Keratinocyte (primary cell): Measurements from ENCODE around the gene AMN. TPM values are rescaled to one million over a fixed set of nuclear protein-coding genes. Genes with fewer than 3 reads are reported as not detected.

ENCODE experiments used
- DNase-seq: peaks from one replicate; pipeline ENCODE4 v3.0.0-alpha.2; 2011; ENCODE audit warnings: low read depth, missing footprints, low spot score
- FAIRE-seq: peaks from 2 replicates; lab custom pipeline; 2011; peaks lifted over from hg19 to GRCh38; lab: Jason Lieb, UNC
- H2AFZ ChIP-seq: 2 replicates; pipeline ENCODE4 v1.6.0; 2012; ENCODE audit warnings: low read length, control low read depth, inconsistent platforms; ENCODE audit not compliant: control insufficient read depth
- H3K27ac ChIP-seq: 2 replicates; pipeline ENCODE4 v1.5.1; 2011; ENCODE audit warnings: low read length; ENCODE audit not compliant: control insufficient read depth, insufficient read depth
- H3K27me3 ChIP-seq: 3 replicates; pipeline ENCODE4 v1.6.0; 2011; ENCODE audit warnings: low read length; ENCODE audit not compliant: control insufficient read depth, insufficient read depth; ENCODE audit errors: extremely low read depth
- H3K36me3 ChIP-seq, 2 experiments: 2 replicates in 1 of 2; 3 replicates in 1 of 2; pipeline ENCODE4 v1.5.1; 2011; ENCODE audit warnings: low read length in 2 of 2, mild to moderate bottlenecking in 1 of 2; ENCODE audit not compliant: control insufficient read depth in 2 of 2, insufficient read depth in 2 of 2; ENCODE audit errors: extremely low read depth in 1 of 2
- H3K4me1 ChIP-seq: 3 replicates; pipeline ENCODE4 v1.5.1; 2011; ENCODE audit warnings: low read length; ENCODE audit not compliant: control insufficient read depth, insufficient read depth; ENCODE audit errors: extremely low read depth
- H3K4me2 ChIP-seq: 3 replicates; pipeline ENCODE4 v1.6.0; 2011; ENCODE audit warnings: low read depth, low read length; ENCODE audit not compliant: control insufficient read depth, insufficient read depth; ENCODE audit errors: extremely low read depth
- H3K4me3 ChIP-seq, 3 experiments: fragments of 200-600 bp in 1 of 3; sonication (generic) in 1 of 3; 2 replicates in 2 of 3; 3 replicates in 1 of 3; pipeline ENCODE4 v1.5.1; 2011 to 2016; ENCODE audit warnings: low read length in 3 of 3, mild to moderate bottlenecking in 3 of 3, control low read depth in 2 of 3, inconsistent platforms in 1 of 3, low read depth in 1 of 3, mixed read lengths in 1 of 3, mixed run types in 1 of 3, moderate library complexity in 1 of 3; ENCODE audit not compliant: control insufficient read depth in 2 of 3, insufficient read depth in 2 of 3; ENCODE audit errors: extremely low read depth in 1 of 3
- H3K79me2 ChIP-seq: 2 replicates; pipeline ENCODE4 v1.6.0; 2012; ENCODE audit warnings: low read length; ENCODE audit not compliant: control insufficient read depth, insufficient read depth
- H3K9ac ChIP-seq: 3 replicates; pipeline ENCODE4 v1.6.0; 2011; ENCODE audit warnings: low read length; ENCODE audit not compliant: control insufficient read depth, insufficient read depth; ENCODE audit errors: extremely low read depth
- H3K9me1 ChIP-seq: 3 replicates; pipeline ENCODE4 v1.6.0; 2011; ENCODE audit warnings: low read length; ENCODE audit not compliant: control insufficient read depth, insufficient read depth; ENCODE audit errors: extremely low read depth
- H3K9me3 ChIP-seq: 2 replicates; pipeline ENCODE4 v1.5.1; 2012; ENCODE audit warnings: low read depth, low read length; ENCODE audit not compliant: control insufficient read depth
- H4K20me1 ChIP-seq: 3 replicates; pipeline ENCODE4 v1.6.0; 2011; ENCODE audit warnings: low read length; ENCODE audit not compliant: control insufficient read depth, insufficient read depth; ENCODE audit errors: extremely low read depth
- CTCF ChIP-seq, 3 experiments: IDR thresholded peaks in 1 of 3; conservative IDR thresholded peaks in 1 of 3; optimal IDR thresholded peaks in 1 of 3; 2 replicates in 2 of 3; 3 replicates in 1 of 3; pipeline versions ENCODE3 to v1.5.1; 2011; ENCODE audit warnings: low read length in 3 of 3, mild to moderate bottlenecking in 3 of 3, moderate library complexity in 2 of 3, control low read depth in 1 of 3, inconsistent platforms in 1 of 3; ENCODE audit not compliant: insufficient read depth in 2 of 3; ENCODE audit errors: extremely low read depth in 1 of 3
- EZH2 ChIP-seq: IDR thresholded peaks from one replicate; pipeline ENCODE4 v1.6.1; 2012; ENCODE audit warnings: inconsistent platforms, mild to moderate bottlenecking, low read length, moderate library complexity
- dilution Hi-C: fragments of 300-500 bp; cut with MboI; formaldehyde crosslinking; loops from one replicate; pipeline ENCODE4 v1.7.0; 2020; ENCODE audit warnings: low sequenced_read_pairs; ENCODE audit not compliant: extremely low pct_ligation_motif_present
- polyA plus RNA-seq, 5 experiments: library from polyadenylated mRNA; depleted of rRNA in 3 of 5; stranded (reverse) in 3 of 5; stranded (forward) in 1 of 5; unstranded in 1 of 5; fragments of >200 nt; gene quantifications; 1 replicate in 1 of 5; 2 replicates in 3 of 5; 3 replicates in 1 of 5; pipeline versions ENCODE4 v1.2.1 to v1.2.3, GENCODE V29; 2011 to 2012; ENCODE audit warnings: missing spikeins in 2 of 5, low read depth in 1 of 5, low replicate concordance in 1 of 5

Gene AMN
- polyA plus RNA-seq, 1 donor (not counting 4 experiments of a cell fraction or from before 2014, with no cell fraction given) = 0.22 TPM

DNA sequence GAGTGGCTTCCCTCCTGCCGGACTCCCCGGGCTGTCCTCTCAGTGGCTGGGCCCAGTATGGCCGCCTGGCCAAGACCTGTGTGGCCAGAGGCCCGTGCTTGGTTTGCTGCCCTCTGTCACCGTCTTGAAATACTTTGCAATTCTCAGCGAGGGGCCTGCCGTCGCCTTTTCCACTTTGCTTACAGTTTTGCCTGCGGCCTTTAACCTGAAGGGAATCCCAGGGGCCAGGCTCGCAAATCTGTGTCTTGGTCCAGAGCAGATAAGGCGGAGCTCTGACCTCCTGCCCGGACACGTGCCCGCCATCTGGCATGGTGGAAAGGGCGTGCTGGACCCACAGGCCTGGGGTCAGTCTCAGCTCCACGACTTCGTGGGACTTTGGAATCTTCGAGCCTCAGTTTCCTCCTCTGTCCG is 10.9 kb upstream of the AMN start:
- Histone ChIP-seq H3K9me3 (no peaks in the 10 kb centered on the region), H4K20me1 (no peaks in the 10 kb centered on the region), H3K36me3 (peaks cover 0 to 4% of the 10 kb centered on the region in 2 experiments), H3K4me3 (no peak overlapping the region), H2AFZ (no peak overlapping the region), H3K79me2 (no peaks in the 10 kb centered on the region), H3K27me3 (no peaks in the 10 kb centered on the region), H3K9me1 (no peaks in the 10 kb centered on the region), H3K27ac (no peak overlapping the region), H3K4me2 (no peak overlapping the region), H3K9ac (no peak overlapping the region), H3K4me1 (no peaks in the 10 kb centered on the region)
- FAIRE-seq = no peak
- DNase-seq = no peak
- TF ChIP-seq CTCF (optimal IDR thresholded peaks at IDR 0.05 in 1 of 3, IDR thresholded peaks at IDR 0.05 in 1 of 3, conservative IDR thresholded peaks at IDR 0.05 in 1 of 3; ENCODE audit: extremely low read depth in 1 of 3, insufficient read depth in 2 of 3, low read length in 3 of 3) = no peak
- TF ChIP-seq EZH2 = no peak
- dilution Hi-C loops = no loop called here

DNA sequence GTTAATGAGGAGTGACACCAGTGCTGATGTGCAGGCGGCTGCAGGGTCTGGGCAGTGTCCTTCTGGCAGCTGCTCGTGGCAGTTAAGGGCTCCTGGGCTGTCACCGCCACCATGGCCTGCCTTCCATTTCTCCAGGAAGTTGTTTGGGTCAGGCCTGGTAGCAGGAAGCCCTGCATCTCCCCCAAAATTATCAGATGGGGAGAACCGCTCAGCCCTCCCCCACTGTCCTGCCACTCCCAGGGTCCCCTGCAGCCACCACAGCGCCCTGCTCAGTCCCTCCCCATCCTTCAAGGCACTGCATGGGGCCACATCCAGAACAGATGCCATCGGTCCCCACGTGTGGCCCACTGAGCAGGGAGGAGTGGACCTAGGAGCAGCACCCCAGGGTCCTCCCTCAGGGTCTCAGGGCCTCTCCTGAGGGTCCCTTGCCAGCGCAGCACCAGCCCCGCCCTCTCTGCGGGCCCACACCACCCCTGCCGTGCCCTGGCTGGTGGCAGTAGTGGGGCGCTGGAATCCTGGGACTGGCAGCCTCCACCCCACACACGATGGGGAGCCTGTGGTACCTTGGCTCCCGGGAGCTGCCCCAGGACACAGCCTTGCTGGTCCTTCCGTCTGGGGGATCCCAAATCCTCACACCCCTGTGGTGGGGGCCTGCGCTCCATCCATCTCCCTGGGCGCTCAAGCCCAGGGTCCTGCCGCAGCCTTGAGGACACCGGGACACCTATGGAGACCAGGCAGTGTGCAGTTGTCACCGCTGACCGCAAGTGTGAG is 10.3 kb upstream of the AMN start:
- Histone ChIP-seq H3K79me2 (no peaks in the 10 kb centered on the region), H3K9me1 (no peaks in the 10 kb centered on the region), H3K4me1 (no peaks in the 10 kb centered on the region), H3K4me2 (no peak overlapping the region), H2AFZ (no peak overlapping the region), H3K4me3 (no peak overlapping the region), H3K9ac (no peak overlapping the region), H3K36me3 (peaks cover 0 to 2% of the 10 kb centered on the region in 2 experiments), H3K27ac (no peak overlapping the region), H4K20me1 (no peaks in the 10 kb centered on the region), H3K27me3 (no peaks in the 10 kb centered on the region), H3K9me3 (no peaks in the 10 kb centered on the region)
- dilution Hi-C loops = no loop called here
- DNase-seq (no peak), FAIRE-seq (no peak)
- no peak for TF ChIP-seq EZH2
- no peak for TF ChIP-seq CTCF (optimal IDR thresholded peaks at IDR 0.05 in 1 of 3, IDR thresholded peaks at IDR 0.05 in 1 of 3, conservative IDR thresholded peaks at IDR 0.05 in 1 of 3; ENCODE audit: extremely low read depth in 1 of 3, insufficient read depth in 2 of 3, low read length in 3 of 3)
